Thoracic aorta (tissue), 2 donors: ENCODE results near the gene OR14A16. TPM values are rescaled to one million over a fixed set of nuclear protein-coding genes. Genes with fewer than 3 reads are reported as not detected.

Experiments used
- ATAC-seq: fragments of 150-250 bp; one replicate; pipeline ENCODE4 v1.8.0; 2017; ENCODE audit warnings: low read depth; ENCODE audit not compliant: insufficient number of reproducible peaks, low FRiP score
- DNase-seq: peaks from one replicate; pipeline ENCODE4 v3.0.0-alpha.2; 2020; ENCODE audit warnings: low spot score
- H3K27ac ChIP-seq, 2 donors: fragments of 200-600 bp; sonication (generic); 1 replicate in 1 of 2; 2 replicates in 1 of 2; pipeline ENCODE4 v1.5.1; 2016; ENCODE audit warnings: mild to moderate bottlenecking in 2 of 2, moderate library complexity in 2 of 2
- H3K27me3 ChIP-seq: fragments of 200-600 bp; sonication (generic); replicated peaks from 2 replicates; pipeline ENCODE4 v1.6.0; 2016; ENCODE audit warnings: mild to moderate bottlenecking; ENCODE audit not compliant: insufficient read depth
- H3K36me3 ChIP-seq: fragments of 200-600 bp; sonication (generic); one replicate; pipeline ENCODE4 v1.5.1; 2016
- H3K4me1 ChIP-seq, 2 donors: fragments of 200-600 bp; sonication (generic); 1 replicate in 1 of 2; 2 replicates in 1 of 2; pipeline versions ENCODE4 v1.5.1 to v1.6.0; 2016; ENCODE audit warnings: low read depth in 2 of 2, mild to moderate bottlenecking in 1 of 2; ENCODE audit not compliant: control insufficient read depth in 1 of 2
- H3K4me3 ChIP-seq: fragments of 200-600 bp; sonication (generic); 2 replicates; pipeline ENCODE4 v1.5.1; 2016; ENCODE audit warnings: mild to moderate bottlenecking
- H3K9me3 ChIP-seq: fragments of 200-600 bp; sonication (generic); 2 replicates; pipeline ENCODE4 v1.5.1; 2016
- CTCF ChIP-seq: fragments of 200-600 bp; sonication (generic); IDR thresholded peaks from one replicate; pipeline ENCODE4 v1.5.1; 2019; ENCODE audit warnings: antibody characterized with exemption
- total RNA-seq, 2 donors: library from RNA; depleted of rRNA; stranded (reverse); fragments of >200 nt; gene quantifications; one replicate each; pipeline versions ENCODE4 v1.1.0 to v1.2.3, GENCODE V29; 2016

Gene OR14A16
- total RNA-seq, 2 donors from 2014 or later: not detected

- no peak for TF ChIP-seq CTCF
- no peaks in the 10 kb centered on the region for H3K9me3 ChIP-seq
- no peak overlapping the region for H3K4me3 ChIP-seq
- no peak overlapping the region for H3K27ac ChIP-seq
- H3K36me3 ChIP-seq: no peaks in the 10 kb centered on the region
- no peaks in the 10 kb centered on the region for H3K27me3 ChIP-seq
- no peak for ATAC-seq
- H3K4me1 ChIP-seq: no peaks in the 10 kb centered on the region
- no peak for DNase-seq
These were observed 9.7 kb upstream of the OR14A16 start for GRCh38 chr1:247833601-247834000.

GRCh38 chr1:247829656-247830055 lies 5.7 kb upstream of the OR14A16 start:
- H3K4me1 ChIP-seq: no peaks in the 10 kb centered on the region
- DNase-seq: no peak
- H3K4me3 ChIP-seq: no peak overlapping the region
- H3K36me3 ChIP-seq: no peaks in the 10 kb centered on the region
- no peaks in the 10 kb centered on the region for H3K9me3 ChIP-seq
- no peak for TF ChIP-seq CTCF
- no peaks in the 10 kb centered on the region for H3K27me3 ChIP-seq
- no peak overlapping the region for H3K27ac ChIP-seq
- ATAC-seq: no peak

- H3K27me3 ChIP-seq: no peaks in the 10 kb centered on the region
- DNase-seq (no peak), ATAC-seq (no peak)
- H3K4me1 ChIP-seq: no peaks in the 10 kb centered on the region
- H3K4me3 ChIP-seq: no peak overlapping the region
- no peaks in the 10 kb centered on the region for H3K36me3 ChIP-seq
- H3K27ac ChIP-seq: no peak overlapping the region
- TF ChIP-seq CTCF: no peak
- H3K9me3 ChIP-seq: no peaks in the 10 kb centered on the region
These were observed 1.4 kb upstream of the OR14A16 start for GRCh38 chr1:247825362-247825761.

GRCh38 chr1:247822060-247822459 lies 1.9 kb downstream of the OR14A16 start:
- H3K36me3 ChIP-seq: no peaks in the 10 kb centered on the region
- no peak overlapping the region for H3K27ac ChIP-seq
- ATAC-seq: no peak
- H3K4me3 ChIP-seq: no peak overlapping the region
- H3K9me3 ChIP-seq: no peaks in the 10 kb centered on the region
- DNase-seq: no peak
- no peaks in the 10 kb centered on the region for H3K27me3 ChIP-seq
- H3K4me1 ChIP-seq: no peaks in the 10 kb centered on the region
- no peak for TF ChIP-seq CTCF

- TF ChIP-seq CTCF: no peak
- H3K9me3 ChIP-seq: no peaks in the 10 kb centered on the region
- no peak for ATAC-seq
- no peaks in the 10 kb centered on the region for H3K36me3 ChIP-seq
- H3K27ac ChIP-seq: no peak overlapping the region
- no peak overlapping the region for H3K4me3 ChIP-seq
- no peaks in the 10 kb centered on the region for H3K4me1 ChIP-seq
- H3K27me3 ChIP-seq: no peaks in the 10 kb centered on the region
- no peak for DNase-seq
These were observed 11.3 kb downstream of the OR14A16 start for GRCh38 chr1:247812637-247813036.
